HCT116 (cell line): ENCODE measurements around the gene DHODH. TPM values are rescaled to one million over a fixed set of nuclear protein-coding genes. Genes with fewer than 3 reads are reported as not detected.
A peak's percentile ranks its signal among the peaks of the same experiment; 100 is the strongest.
"Not testable (repeated sequence)": the region's sequence is repeated elsewhere in the genome, so short reads cannot be mapped to it uniquely, and the experiment has no call there.

Experiments
- ATAC-seq: fragments of 200-7000 bp; cut with Tn5 transposase; 2 replicates; pipeline ENCODE4 v1.9.1; 2020; ENCODE audit warnings: mild to moderate bottlenecking, moderate library complexity
- BruUV-seq: library from RNA; stranded (reverse); fragments of 400-500 nt; replicated peaks from 2 replicates; lab custom pipeline; 2021; lab: Mats Ljungman, UMichigan
- CTCF ChIA-PET: fragments of 300-600 bp; sonication (Branson Sonifier 250); formaldehyde crosslinking; loops from one replicate; lab custom pipeline; 2021; ENCODE audit warnings: antibody characterized with exemption; lab: Charles Lee
- POLR2A ChIA-PET: fragments of 300-600, 350-600 bp; sonication (Branson Sonifier 250); formaldehyde crosslinking; loops from one replicate; lab custom pipeline; 2021; ENCODE audit warnings: antibody characterized with exemption; lab: Charles Lee
- RAD21 ChIA-PET, 2 experiments: fragments of 300-600 bp; sonication (Branson Sonifier 250); formaldehyde crosslinking; loops; one replicate each; lab custom pipeline; 2023; ENCODE audit warnings: low total read pairs in 2 of 2; ENCODE audit not compliant: uncharacterized antibody in 2 of 2, unreplicated experiment in 2 of 2, low non-redundant PET in 1 of 2; lab: Charles Lee
- DNase-seq: peaks from one replicate; pipeline ENCODE4 v3.0.0-alpha.2; 2010; ENCODE audit warnings: low read depth, low spot score
- H2AFZ ChIP-seq: fragments of 200-600 bp; shearing (Covaris generic), sonication (generic); 2 replicates; pipeline ENCODE4 v1.6.1; 2017; ENCODE audit warnings: low read depth, mixed run types, mixed read lengths, antibody characterized with exemption, low read length; ENCODE audit not compliant: poor library complexity, severe bottlenecking
- H3K27ac ChIP-seq: 2 replicates; pipeline ENCODE4 v1.5.1; 2012; ENCODE audit warnings: low read depth, low read length
- H3K27me3 ChIP-seq: fragments of 200-600 bp; sonication (generic); 2 replicates; pipeline ENCODE4 v1.6.1; 2016; ENCODE audit warnings: mixed run types, low read length, mixed read lengths; ENCODE audit not compliant: insufficient read depth
- H3K36me3 ChIP-seq, 2 experiments: fragments of 200-500 bp in 1 of 2; fragments of 200-600 bp in 1 of 2; sonication (Bioruptor generic) in 1 of 2; sonication (generic) in 1 of 2; 2 replicates each; pipeline versions ENCODE4 v1.5.1 to v1.6.1; 2014 to 2016; ENCODE audit warnings: low read length in 2 of 2, inconsistent platforms in 1 of 2, mixed read lengths in 1 of 2, mixed run types in 1 of 2; ENCODE audit not compliant: insufficient read depth in 2 of 2, control insufficient read depth in 1 of 2
- H3K4me1 ChIP-seq, 2 experiments: fragments of 200-600 bp in 1 of 2; sonication (generic) in 1 of 2; 2 replicates each; pipeline versions ENCODE4 v1.5.1 to v1.6.1; 2012 to 2017; ENCODE audit warnings: low read length in 2 of 2, inconsistent platforms in 1 of 2, mild to moderate bottlenecking in 1 of 2, mixed read lengths in 1 of 2, mixed run types in 1 of 2, moderate library complexity in 1 of 2; ENCODE audit not compliant: insufficient read depth in 2 of 2, control insufficient read depth in 1 of 2
- H3K4me2 ChIP-seq: fragments of 200-600 bp; sonication (generic); 2 replicates; pipeline ENCODE4 v1.6.1; 2017; ENCODE audit warnings: mixed run types, low read length, mixed read lengths
- H3K4me3 ChIP-seq, 2 experiments: fragments of 200-600 bp in 1 of 2; sonication (generic) in 1 of 2; replicated peaks in 1 of 2; 2 replicates each; pipeline ENCODE4 v1.5.1; 2011 to 2016; ENCODE audit warnings: low read length in 2 of 2, control low read depth in 1 of 2, low read depth in 1 of 2, mild to moderate bottlenecking in 1 of 2, mixed read lengths in 1 of 2, mixed run types in 1 of 2
- H3K79me2 ChIP-seq: fragments of 200-600 bp; sonication (generic); 2 replicates; pipeline ENCODE4 v1.6.1; 2017; ENCODE audit warnings: mild to moderate bottlenecking, mixed run types, low read length, moderate library complexity, mixed read lengths; ENCODE audit not compliant: insufficient read depth
- H3K9ac ChIP-seq: fragments of 200-600 bp; sonication (generic); 2 replicates; pipeline ENCODE4 v1.6.1; 2016; ENCODE audit warnings: low read length, mixed read lengths
- H3K9me2 ChIP-seq: fragments of 200-600 bp; sonication (generic), shearing (Covaris generic); 2 replicates; pipeline ENCODE4 v1.6.1; 2017; ENCODE audit warnings: mixed run types, mild to moderate bottlenecking, moderate library complexity; ENCODE audit not compliant: insufficient read depth
- H3K9me3 ChIP-seq, 2 experiments: fragments of 200-500 bp in 1 of 2; fragments of 200-600 bp in 1 of 2; sonication (Bioruptor generic) in 1 of 2; sonication (generic) in 1 of 2; 2 replicates each; pipeline ENCODE4 v1.6.1; 2014 to 2017; ENCODE audit warnings: low read length in 2 of 2, mixed read lengths in 2 of 2, inconsistent platforms in 1 of 2, low read depth in 1 of 2, mild to moderate bottlenecking in 1 of 2, mixed run types in 1 of 2, moderate library complexity in 1 of 2; ENCODE audit not compliant: control insufficient read depth in 1 of 2, insufficient read depth in 1 of 2
- H4K20me1 ChIP-seq: fragments of 200-600 bp; sonication (generic), shearing (Covaris generic); 2 replicates; pipeline ENCODE4 v1.6.1; 2017; ENCODE audit warnings: mixed run types, mild to moderate bottlenecking, moderate library complexity; ENCODE audit not compliant: insufficient read depth
- ATF3 ChIP-seq: IDR thresholded peaks from 2 replicates; pipeline ENCODE4 v1.6.1; 2012
- CBX3 ChIP-seq: IDR thresholded peaks from 2 replicates; pipeline ENCODE4 v1.6.1; 2012; ENCODE audit warnings: low read depth
- ELF1 ChIP-seq: IDR thresholded peaks from 2 replicates; pipeline ENCODE4 v1.6.1; 2012; ENCODE audit warnings: low read depth, borderline replicate concordance
- EZH2 ChIP-seq: fragments of 200-600 bp; sonication (generic); IDR thresholded peaks from 2 replicates; pipeline ENCODE4 v1.6.1; 2017; ENCODE audit warnings: antibody characterized with exemption, mixed run types
- EZH2phosphoT487 ChIP-seq: fragments of 200-600 bp; IDR thresholded peaks from 2 replicates; pipeline ENCODE4 v1.6.1; 2018; ENCODE audit warnings: antibody characterized with exemption, borderline replicate concordance
- FOSL1 ChIP-seq: IDR thresholded peaks from 2 replicates; pipeline ENCODE4 v1.6.1; 2012; ENCODE audit warnings: low read depth
- POLR2AphosphoS5 ChIP-seq: IDR thresholded peaks from 2 replicates; pipeline ENCODE4 v1.6.1; 2011; ENCODE audit warnings: mild to moderate bottlenecking, low read depth, low read length, moderate library complexity
- SIN3A ChIP-seq: IDR thresholded peaks from 2 replicates; pipeline ENCODE4 v1.6.1; 2012; ENCODE audit warnings: low read depth
- SP1 ChIP-seq: IDR thresholded peaks from 2 replicates; pipeline ENCODE4 v1.6.1; 2012; ENCODE audit warnings: low read depth
- YY1 ChIP-seq: IDR thresholded peaks from 2 replicates; pipeline ENCODE4 v1.6.1; 2011; ENCODE audit warnings: low read length, low read depth, moderate library complexity, mild to moderate bottlenecking; ENCODE audit not compliant: insufficient replicate concordance; ENCODE audit errors: extremely low read depth
- intact Hi-C: fragments of 100-400 bp; cut with micrococcal nuclease; formaldehyde crosslinking; loops from 2 replicates; pipeline ENCODE4 v1.10.0; 2022
- total RNA-seq: library from RNA; stranded (reverse); gene quantifications from one replicate; pipeline ENCODE4 v1.2.1, GENCODE V29; 2021; ENCODE audit not compliant: unreplicated experiment

The DHODH gene
- total RNA-seq, 1 experiment from 2014 or later, result 22.1 TPM

- intact Hi-C loops, result no loop called here
- no peak overlapping the region for H2AFZ ChIP-seq
- no peak overlapping the region for H3K27ac ChIP-seq
- DNase-seq (no peak), ATAC-seq (no peak)
- BruUV-seq, result no TSS peak
- ChIA-PET POLR2A (no interaction called here), CTCF (interaction anchor here (0.6 kb wide), 1 partner anchor 46 kb away, joined by 3 read pairs; no protein-coding TSS in a partner anchor), RAD21 (no interaction called here)
- H3K36me3 ChIP-seq, result no peaks in the 10 kb centered on the region
- H3K4me3 ChIP-seq, result no peak overlapping the region
- H3K9me3 ChIP-seq, result no peaks in the 10 kb centered on the region
- no peaks in the 10 kb centered on the region for H3K4me1 ChIP-seq
- H3K79me2 ChIP-seq, result no peaks in the 10 kb centered on the region
- no peaks in the 10 kb centered on the region for H3K9me2 ChIP-seq
- no peaks in the 10 kb centered on the region for H4K20me1 ChIP-seq
- no peaks in the 10 kb centered on the region for H3K27me3 ChIP-seq
- H3K4me2 ChIP-seq, result no peak overlapping the region
- no peak overlapping the region for H3K9ac ChIP-seq
- TF ChIP-seq YY1, result no peak
- no peak for TF ChIP-seq ELF1
- TF ChIP-seq EZH2phosphoT487, result no peak
- no peak for TF ChIP-seq SIN3A
Measured at GRCh38 chr16:72001180-72001874, 7.2 kb upstream of the DHODH start.

GRCh38 chr16:72002619-72003018 lies 5.9 kb upstream of the DHODH start:
- H3K9me2 ChIP-seq, result no peaks in the 10 kb centered on the region
- TF ChIP-seq CBX3 (no peak), ATF3 (no peak), ELF1 (no peak), SP1 (no peak), POLR2AphosphoS5 (no peak), EZH2phosphoT487 (no peak), EZH2 (no peak), YY1 (no peak), FOSL1 (no peak)
- H3K27me3 ChIP-seq, result no peaks in the 10 kb centered on the region
- CTCF ChIA-PET, result no interaction called here
- POLR2A ChIA-PET, result interaction anchor here (0.7 kb wide), 1 partner anchor 10 kb away, joined by 3 read pairs; no protein-coding TSS in a partner anchor
- no peaks in the 10 kb centered on the region for H3K9me3 ChIP-seq
- no peak overlapping the region for H3K9ac ChIP-seq
- BruUV-seq, result no TSS peak
- no peaks in the 10 kb centered on the region for H3K79me2 ChIP-seq
- intact Hi-C loops, result no loop called here
- ATAC-seq (no peak), DNase-seq (no peak)
- H3K36me3 ChIP-seq, result no peaks in the 10 kb centered on the region
- no peak overlapping the region for H3K4me2 ChIP-seq
- RAD21 ChIA-PET, result no interaction called here
- no peak overlapping the region for H2AFZ ChIP-seq
- no peak overlapping the region for H3K4me3 ChIP-seq
- H3K27ac ChIP-seq, result no peak overlapping the region
- no peaks in the 10 kb centered on the region for H4K20me1 ChIP-seq
- H3K4me1 ChIP-seq, result no peaks in the 10 kb centered on the region; a peak in 1 of 4 replicates

GRCh38 chr16:72008065-72008423 lies 500 bp upstream of the DHODH start:
- peaks cover 0 to 12% of the 10 kb centered on the region in 2 experiments; a peak in 1 of 4 replicates for H3K36me3 ChIP-seq
- peaks cover 26% of the 10 kb centered on the region for H3K79me2 ChIP-seq
- H2AFZ ChIP-seq, RAD21 ChIA-PET, POLR2A ChIA-PET, ATAC-seq, H4K20me1 ChIP-seq, BruUV-seq, H3K4me1 ChIP-seq, H3K9me2 ChIP-seq, H3K9me3 ChIP-seq, CTCF ChIA-PET, H3K27me3 ChIP-seq, DNase-seq: not testable (repeated sequence)
- intact Hi-C loops, result loop anchor here (1.0 kb wide), 1 partner anchor 85 kb away; the partner anchor contains the start of genes DHX38 and TXNL4B
- H3K4me2 ChIP-seq, result peak overlapping the region; percentile 94
- peak overlapping the region; percentile 22 to 99; a peak in 3 of 4 replicates for H3K4me3 ChIP-seq
- H3K9ac ChIP-seq, result 0 out of 2 replicates have a peak overlapping the region, but pooled peaks have one; percentile 23
- peak overlapping the region; percentile 42; the same call in 1 of the 2 replicates for H3K27ac ChIP-seq
